NB4 (cell line): ENCODE data around the gene HSF2.

Experiments used
- POLR2A ChIP-seq: IDR thresholded peaks from 2 replicates; pipeline ENCODE4 v1.6.1; 2011; ENCODE audit warnings: mild to moderate bottlenecking; ENCODE audit not compliant: insufficient read length; ENCODE audit errors: extremely low read depth
- TF ChIP-seq, protein P1 (sequence below): IDR thresholded peaks from one replicate; pipeline ENCODE4 v1.5.1; 2012; ENCODE audit warnings: low read depth, low read length

DNA sequence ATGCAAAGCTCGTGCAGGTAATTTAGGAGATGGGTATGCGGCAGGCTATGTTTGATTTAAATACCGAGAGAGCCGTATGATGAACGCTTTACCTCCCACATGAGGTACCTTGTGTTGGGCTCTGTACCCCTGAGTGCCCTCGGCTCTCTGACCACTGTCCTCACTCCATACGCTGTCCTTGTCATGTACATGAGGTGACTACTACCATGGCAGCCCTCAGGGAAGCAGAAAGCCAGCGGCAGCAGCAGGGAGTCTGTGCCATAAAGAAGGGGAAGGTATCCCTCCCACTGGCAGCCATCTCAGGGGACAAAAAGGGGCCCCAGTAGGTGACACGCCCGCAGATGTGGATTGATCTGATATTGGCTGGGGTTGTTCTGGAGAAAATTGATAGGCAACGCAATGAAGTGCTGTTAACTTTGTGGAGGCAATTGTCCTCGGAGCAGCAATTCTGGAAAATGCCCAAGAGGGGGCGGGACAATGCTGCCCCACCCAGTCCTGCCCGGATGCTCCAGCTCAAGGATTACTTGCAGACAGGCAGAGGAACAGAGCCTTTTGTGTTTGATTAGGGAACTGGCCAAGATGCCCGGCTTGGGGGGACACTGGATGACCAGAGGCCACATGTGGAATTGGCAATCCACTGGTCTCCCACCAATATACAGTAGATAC, 38.0 kb upstream of the HSF2 start:
- TF ChIP-seq, protein P1, sequence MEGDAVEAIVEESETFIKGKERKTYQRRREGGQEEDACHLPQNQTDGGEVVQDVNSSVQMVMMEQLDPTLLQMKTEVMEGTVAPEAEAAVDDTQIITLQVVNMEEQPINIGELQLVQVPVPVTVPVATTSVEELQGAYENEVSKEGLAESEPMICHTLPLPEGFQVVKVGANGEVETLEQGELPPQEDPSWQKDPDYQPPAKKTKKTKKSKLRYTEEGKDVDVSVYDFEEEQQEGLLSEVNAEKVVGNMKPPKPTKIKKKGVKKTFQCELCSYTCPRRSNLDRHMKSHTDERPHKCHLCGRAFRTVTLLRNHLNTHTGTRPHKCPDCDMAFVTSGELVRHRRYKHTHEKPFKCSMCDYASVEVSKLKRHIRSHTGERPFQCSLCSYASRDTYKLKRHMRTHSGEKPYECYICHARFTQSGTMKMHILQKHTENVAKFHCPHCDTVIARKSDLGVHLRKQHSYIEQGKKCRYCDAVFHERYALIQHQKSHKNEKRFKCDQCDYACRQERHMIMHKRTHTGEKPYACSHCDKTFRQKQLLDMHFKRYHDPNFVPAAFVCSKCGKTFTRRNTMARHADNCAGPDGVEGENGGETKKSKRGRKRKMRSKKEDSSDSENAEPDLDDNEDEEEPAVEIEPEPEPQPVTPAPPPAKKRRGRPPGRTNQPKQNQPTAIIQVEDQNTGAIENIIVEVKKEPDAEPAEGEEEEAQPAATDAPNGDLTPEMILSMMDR: no peak
- no peak for TF ChIP-seq POLR2A
